ENCODE measurements around the gene RNF17. TPM values are rescaled to one million over a fixed set of nuclear protein-coding genes. Genes with fewer than 3 reads are reported as not detected.

RNF17 gene
- total and polyA plus RNA-seq, 12 donors, result 0.13 to 0.14 TPM; not detected in 10

- peaks cover 0 to 4% (median 0%) of the 10 kb centered on the region in 9 donors for H3K4me1 ChIP-seq
- WGBS, 2 donors, result 94 to 95% methylated on average over 3 of the region's 3 CpGs
- H3K36me3 ChIP-seq, result peaks cover 0 to 76% (median 8%) of the 10 kb centered on the region in 9 donors
- ATAC-seq (no peak), DNase-seq (no peak)
- intact Hi-C loops (cut with DNase I), result no loop called here
- no peaks in the 10 kb centered on the region for H3K27me3 ChIP-seq
- no peaks in the 10 kb centered on the region for H3K9me3 ChIP-seq
- no peak for TF ChIP-seq CTCF (IDR thresholded peaks at IDR 0.05)
- H3K4me3 ChIP-seq, result no peak overlapping the region
- H3K27ac ChIP-seq, result no peak overlapping the region
Observed at GRCh38 chr13:24905242-24905641, 141.3 kb downstream of the RNF17 start.

- Histone ChIP-seq H3K27ac (no peak overlapping the region), H3K4me3 (no peak overlapping the region), H3K27me3 (no peaks in the 10 kb centered on the region), H3K36me3 (peaks cover 0 to 84% (median 8%) of the 10 kb centered on the region in 9 donors), H3K9me3 (no peaks in the 10 kb centered on the region), H3K4me1 (peaks cover 0 to 4% (median 0%) of the 10 kb centered on the region in 9 donors)
- intact Hi-C loops (cut with DNase I), result no loop called here
- DNase-seq (no peak), ATAC-seq (no peak)
- no peak for TF ChIP-seq CTCF (IDR thresholded peaks at IDR 0.05)
- 95 to 96% methylated on average over 7 of the region's 7 CpGs for whole genome bisulfite sequencing, 2 donors
Observed at GRCh38 chr13:24906268-24906667, 142.3 kb downstream of the RNF17 start.

GRCh38 chr13:24910502-24911132 lies 146.6 kb downstream of the RNF17 start:
- no peak overlapping the region for H3K27ac ChIP-seq
- H3K36me3 ChIP-seq, result peaks cover 0 to 63% (median 8%) of the 10 kb centered on the region in 9 donors
- 96 to 98% methylated on average over 2 of the region's 2 CpGs for WGBS, 2 donors
- no peaks in the 10 kb centered on the region for H3K9me3 ChIP-seq
- TF ChIP-seq CTCF (IDR thresholded peaks at IDR 0.05), result no peak
- H3K27me3 ChIP-seq, result no peaks in the 10 kb centered on the region
- DNase-seq, result no peak
- H3K4me3 ChIP-seq, result no peak overlapping the region
- intact Hi-C loops (cut with DNase I), result no loop called here
- ATAC-seq, result no peak
- no peaks in the 10 kb centered on the region for H3K4me1 ChIP-seq

GRCh38 chr13:24911133-24911908 lies 147.4 kb downstream of the RNF17 start:
- Histone ChIP-seq H3K27me3 (no peaks in the 10 kb centered on the region), H3K27ac (no peak overlapping the region), H3K36me3 (peaks cover 0 to 56% (median 4%) of the 10 kb centered on the region in 9 donors), H3K4me3 (no peak overlapping the region), H3K4me1 (no peaks in the 10 kb centered on the region), H3K9me3 (no peaks in the 10 kb centered on the region)
- intact Hi-C loops (cut with DNase I), result no loop called here
- TF ChIP-seq CTCF (IDR thresholded peaks at IDR 0.05), result no peak
- ATAC-seq (no peak), DNase-seq (no peak)
- WGBS, 2 donors, result 95 to 96% methylated on average over 10 of the region's 10 CpGs

Measured in heart right ventricle (tissue), 16 donors.